A549 (cell line): ENCODE data around the gene BDH1. TPM values are rescaled to one million over a fixed set of nuclear protein-coding genes. Genes with fewer than 3 reads are reported as not detected.

ENCODE experiments used
- ATAC-seq, 2 experiments: fragments of 200-7000 bp in 1 of 2; fragments of >200 bp in 1 of 2; cut with Nextera tagmentation in 1 of 2; cut with Tn5 transposase in 1 of 2; 3 replicates each; pipeline versions ENCODE4 v1.8.0 to v1.9.1; 2018 to 2020; ENCODE audit warnings: mild to moderate bottlenecking in 1 of 2, moderate library complexity in 1 of 2
- CTCF ChIA-PET: fragments of 300-600 bp; sonication (Branson Sonifier 250); formaldehyde crosslinking; extraction: SDS; loops from one replicate; lab custom pipeline; 2021; ENCODE audit warnings: antibody characterized with exemption, inconsistent platforms; lab: Yijun Ruan, JAX
- POLR2A ChIA-PET: fragments of 350-600 bp; formaldehyde crosslinking; extraction: SDS; loops from one replicate; lab custom pipeline; 2021; ENCODE audit warnings: antibody characterized with exemption, inconsistent platforms; lab: Yijun Ruan, JAX
- DNase-seq, 2 experiments: peaks; one replicate each; pipeline versions ENCODE4 v3.0.0 to v3.0.0-alpha.2; 2011 to 2016; ENCODE audit warnings: low read depth in 1 of 2, low spot score in 1 of 2
- FAIRE-seq: peaks from 2 replicates; lab custom pipeline; 2011; peaks lifted over from hg19 to GRCh38; lab: Jason Lieb, UNC
- H3K27ac ChIP-seq, 2 experiments: fragments of >200 bp; sonication (Bioruptor Twin); formaldehyde crosslinking; 3 replicates each; pipeline ENCODE4 v1.5.1; 2016 to 2017
- H3K4me1 ChIP-seq: fragments of >200 bp; sonication (Bioruptor Twin); formaldehyde crosslinking; 3 replicates; pipeline ENCODE4 v1.6.1; 2016
- H3K4me2 ChIP-seq: fragments of >200 bp; sonication (Bioruptor Twin); formaldehyde crosslinking; 3 replicates; pipeline ENCODE4 v1.6.1; 2016
- H3K4me3 ChIP-seq: fragments of >200 bp; sonication (Bioruptor Twin); formaldehyde crosslinking; 3 replicates; pipeline ENCODE4 v1.5.1; 2016
- H3K9me3 ChIP-seq: fragments of >200 bp; sonication (Bioruptor Twin); formaldehyde crosslinking; 3 replicates; pipeline ENCODE4 v1.6.1; 2016
- BHLHE40 ChIP-seq: IDR thresholded peaks from 2 replicates; pipeline ENCODE4 v1.6.1; 2012; ENCODE audit warnings: low read depth, low read length, inconsistent platforms
- EHMT2 ChIP-seq: fragments of 200-600 bp; sonication (generic); IDR thresholded peaks from 2 replicates; pipeline ENCODE4 v1.6.1; 2016; ENCODE audit warnings: antibody characterized with exemption, low read depth, mild to moderate bottlenecking, moderate library complexity
- ESRRA ChIP-seq: fragments of 150-350 bp; IDR thresholded peaks from 2 replicates; pipeline ENCODE4 v1.6.1; 2014; ENCODE audit warnings: mild to moderate bottlenecking, low read length, borderline replicate concordance
- FOSB ChIP-seq: fragments of 250-450 bp; sonication (Bioruptor Pico); IDR thresholded peaks from 2 replicates; pipeline ENCODE4 v1.5.0; 2020; ENCODE audit warnings: mild to moderate bottlenecking, moderate library complexity
- FOSL2 ChIP-seq, 2 experiments: fragments of 450-650 bp in 1 of 2; fragments of >200 bp in 1 of 2; sonication (Bioruptor Twin) in 1 of 2; formaldehyde crosslinking; IDR thresholded peaks; 2 replicates each; pipeline versions ENCODE4 v1.5.0 to v1.6.1; 2016 to 2020; ENCODE audit warnings: mild to moderate bottlenecking in 1 of 2, moderate library complexity in 1 of 2
- FOXS1 ChIP-seq: fragments of 250-450 bp; sonication (Bioruptor Pico); IDR thresholded peaks from 2 replicates; pipeline ENCODE4 v1.5.0; 2020; ENCODE audit warnings: mild to moderate bottlenecking, moderate library complexity
- GATA3 ChIP-seq: IDR thresholded peaks from 2 replicates; pipeline ENCODE4 v1.6.1; 2012; ENCODE audit warnings: borderline replicate concordance
- HDAC2 ChIP-seq: fragments of 200-600 bp; sonication (generic); IDR thresholded peaks from 2 replicates; pipeline ENCODE4 v1.6.1; 2016
- HEYL ChIP-seq: fragments of 250-450 bp; sonication (Bioruptor Pico); IDR thresholded peaks from 2 replicates; pipeline ENCODE4 v1.8.0; 2021; ENCODE audit warnings: mild to moderate bottlenecking, moderate library complexity
- HOXB13 ChIP-seq: fragments of 250-450 bp; sonication (Bioruptor Pico); IDR thresholded peaks from 2 replicates; pipeline ENCODE4 v1.5.0; 2020; ENCODE audit warnings: low read depth, mild to moderate bottlenecking, moderate library complexity
- JUNB ChIP-seq: fragments of >200 bp; sonication (Bioruptor Twin); formaldehyde crosslinking; IDR thresholded peaks from 2 replicates; pipeline ENCODE4 v1.6.1; 2016
- KDM1A ChIP-seq: fragments of 200-600 bp; sonication (generic); IDR thresholded peaks from 2 replicates; pipeline ENCODE4 v1.6.1; 2016; ENCODE audit warnings: low read depth, mild to moderate bottlenecking
- NPAS2 ChIP-seq: fragments of 250-450 bp; sonication (Bioruptor Pico); IDR thresholded peaks from 2 replicates; pipeline ENCODE4 v1.8.0; 2022; ENCODE audit warnings: mild to moderate bottlenecking, moderate library complexity, borderline replicate concordance
- NR3C1 ChIP-seq: fragments of >200 bp; sonication (Bioruptor Twin); formaldehyde crosslinking; IDR thresholded peaks from 3 replicates; pipeline ENCODE4 v1.6.1; 2017
- PHF8 ChIP-seq: fragments of 200-600 bp; sonication (generic); IDR thresholded peaks from 2 replicates; pipeline ENCODE4 v1.6.1; 2016; ENCODE audit warnings: low read depth, mild to moderate bottlenecking, antibody characterized with exemption, moderate library complexity, borderline replicate concordance
- POLR2AphosphoS2 ChIP-seq: conservative IDR thresholded peaks from 2 replicates; pipeline ENCODE4 v1.6.1; 2012; ENCODE audit warnings: low read length, improper control_type of control experiment, inconsistent platforms
- RAD21 ChIP-seq, 2 experiments: fragments of >200 bp in 1 of 2; sonication (Bioruptor Twin) in 1 of 2; formaldehyde crosslinking in 1 of 2; IDR thresholded peaks in 1 of 2; conservative IDR thresholded peaks in 1 of 2; 2 replicates in 1 of 2; 3 replicates in 1 of 2; pipeline ENCODE4 v1.6.1; 2012 to 2018; ENCODE audit warnings: inconsistent platforms in 1 of 2
- RNF2 ChIP-seq: fragments of 200-600 bp; sonication (generic); IDR thresholded peaks from 2 replicates; pipeline ENCODE4 v1.6.1; 2016; ENCODE audit warnings: low read depth, mild to moderate bottlenecking, antibody characterized with exemption, moderate library complexity, borderline replicate concordance
- SMC3 ChIP-seq: fragments of >200 bp; sonication (Bioruptor Twin); formaldehyde crosslinking; IDR thresholded peaks from 3 replicates; pipeline ENCODE4 v1.6.1; 2018; ENCODE audit warnings: inconsistent platforms
- SREBF2 ChIP-seq: fragments of 450-650 bp; IDR thresholded peaks from 2 replicates; pipeline ENCODE4 v1.6.1; 2014; ENCODE audit warnings: mild to moderate bottlenecking, moderate library complexity
- TP53 ChIP-seq: fragments of 250-450 bp; sonication (Bioruptor Pico); IDR thresholded peaks from 2 replicates; pipeline ENCODE4 v1.5.0; 2021; ENCODE audit warnings: mild to moderate bottlenecking, moderate library complexity
- ZC3H11A ChIP-seq: fragments of 450-650 bp; IDR thresholded peaks from 2 replicates; pipeline ENCODE4 v1.6.1; 2014; ENCODE audit warnings: antibody characterized with exemption, mild to moderate bottlenecking
- ZNF302 ChIP-seq: fragments of 250-450 bp; sonication (Bioruptor Pico); IDR thresholded peaks from 2 replicates; pipeline ENCODE4 v1.9.0; 2021; ENCODE audit warnings: inconsistent platforms, mild to moderate bottlenecking, moderate library complexity
- WGBS: methylation state at CpG from one replicate; pipeline ENCODE4 v1.1.6; 2017; ENCODE audit errors: missing lambda C conversion rate; 5-methylcytosine and 5-hydroxymethylcytosine counted together
- polyA plus RNA-seq, 4 experiments: library from polyadenylated mRNA; depleted of rRNA in 3 of 4; stranded (reverse); fragments of >200 nt; fragmentation: RNase III in 1 of 4; extraction: RNeasy Plus Mini Kit Qiagen cat#74134 plus additional on column Dnase treatment in 1 of 4; gene quantifications; 2 replicates in 3 of 4; 3 replicates in 1 of 4; pipeline ENCODE4 v1.2.3, GENCODE V29; 2011 to 2017
- TF ChIP-seq, protein P1 (sequence below): fragments of >200 bp; sonication (Bioruptor Twin); formaldehyde crosslinking; IDR thresholded peaks from 3 replicates; pipeline ENCODE4 v1.6.1; 2016
- TF ChIP-seq, protein P2 (sequence below): IDR thresholded peaks from 2 replicates; pipeline ENCODE4 v1.6.1; 2012
- TF ChIP-seq, protein P3 (sequence below): fragments of 450-650 bp; IDR thresholded peaks from 2 replicates; pipeline ENCODE4 v1.6.1; 2014; ENCODE audit warnings: antibody characterized with exemption
- TF ChIP-seq, protein P4 (sequence below): IDR thresholded peaks from 2 replicates; pipeline ENCODE4 v1.6.1; 2012
- TF ChIP-seq, protein P5 (sequence below): fragments of 200-600 bp; sonication (generic); IDR thresholded peaks from 2 replicates; pipeline ENCODE4 v1.6.1; 2016; ENCODE audit warnings: antibody characterized with exemption, mild to moderate bottlenecking, moderate library complexity

The BDH1 gene
- polyA plus RNA-seq, 2 of the 4 experiments (the other 2 are of a cell fraction) = 3.1 to 4.6 TPM

DNA sequence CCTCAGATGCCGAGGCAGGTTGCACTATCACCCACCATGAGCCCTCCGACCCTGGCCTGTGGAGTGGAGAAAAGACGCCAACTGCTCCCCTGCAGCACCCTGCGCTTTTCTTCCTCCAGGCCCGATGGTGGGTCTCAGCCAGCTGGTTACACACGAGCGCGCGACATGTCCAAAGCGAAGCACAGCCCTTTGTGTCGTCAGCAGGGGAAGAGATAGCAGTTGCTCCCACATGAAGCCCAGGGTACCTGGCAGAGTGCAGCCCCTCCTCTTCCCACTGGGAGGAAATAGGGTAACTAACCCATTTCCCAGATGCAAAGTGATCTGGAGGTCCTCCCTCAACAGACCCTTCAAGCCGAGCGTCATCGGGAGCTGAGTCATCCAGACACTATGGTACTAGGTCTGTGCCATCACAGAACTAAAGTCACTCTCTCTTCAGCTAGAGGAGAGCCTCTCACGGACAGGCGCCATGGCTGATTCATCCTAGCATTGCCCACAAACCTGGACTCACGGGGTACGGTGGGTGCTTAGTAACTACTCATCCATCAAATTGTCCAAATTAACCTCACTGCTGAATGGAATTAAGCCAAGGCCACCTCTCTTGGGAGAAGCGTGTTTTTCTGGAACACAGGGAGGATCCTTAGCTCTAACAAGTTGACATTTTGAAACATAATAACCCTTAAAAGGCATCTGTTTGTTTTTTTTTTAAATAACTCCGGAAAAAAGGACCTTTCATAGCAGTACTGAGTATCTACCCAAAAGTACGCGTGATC, 45.2 kb upstream of the BDH1 start:
- WGBS = 96% methylated on average over 18 of the region's 22 CpGs
- FAIRE-seq (no peak), ATAC-seq (no peak), DNase-seq (no peak)
- H3K4me1 ChIP-seq = no peaks in the 10 kb centered on the region
- ChIA-PET CTCF (no interaction called here), POLR2A (no interaction called here)
- no peak overlapping the region for H3K4me3 ChIP-seq
- no peak overlapping the region for H3K27ac ChIP-seq
- no peak for TF ChIP-seq NPAS2 (CRISPR knock-in tag)
- no peak for TF ChIP-seq EHMT2
- TF ChIP-seq, protein P1, sequence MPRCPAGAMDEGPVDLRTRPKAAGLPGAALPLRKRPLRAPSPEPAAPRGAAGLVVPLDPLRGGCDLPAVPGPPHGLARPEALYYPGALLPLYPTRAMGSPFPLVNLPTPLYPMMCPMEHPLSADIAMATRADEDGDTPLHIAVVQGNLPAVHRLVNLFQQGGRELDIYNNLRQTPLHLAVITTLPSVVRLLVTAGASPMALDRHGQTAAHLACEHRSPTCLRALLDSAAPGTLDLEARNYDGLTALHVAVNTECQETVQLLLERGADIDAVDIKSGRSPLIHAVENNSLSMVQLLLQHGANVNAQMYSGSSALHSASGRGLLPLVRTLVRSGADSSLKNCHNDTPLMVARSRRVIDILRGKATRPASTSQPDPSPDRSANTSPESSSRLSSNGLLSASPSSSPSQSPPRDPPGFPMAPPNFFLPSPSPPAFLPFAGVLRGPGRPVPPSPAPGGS = no peak
- no peak for TF ChIP-seq JUNB
- TF ChIP-seq HOXB13 (CRISPR knock-in tag) = no peak
- no peak for TF ChIP-seq ZNF302 (CRISPR knock-in tag)
- TF ChIP-seq, protein P2, sequence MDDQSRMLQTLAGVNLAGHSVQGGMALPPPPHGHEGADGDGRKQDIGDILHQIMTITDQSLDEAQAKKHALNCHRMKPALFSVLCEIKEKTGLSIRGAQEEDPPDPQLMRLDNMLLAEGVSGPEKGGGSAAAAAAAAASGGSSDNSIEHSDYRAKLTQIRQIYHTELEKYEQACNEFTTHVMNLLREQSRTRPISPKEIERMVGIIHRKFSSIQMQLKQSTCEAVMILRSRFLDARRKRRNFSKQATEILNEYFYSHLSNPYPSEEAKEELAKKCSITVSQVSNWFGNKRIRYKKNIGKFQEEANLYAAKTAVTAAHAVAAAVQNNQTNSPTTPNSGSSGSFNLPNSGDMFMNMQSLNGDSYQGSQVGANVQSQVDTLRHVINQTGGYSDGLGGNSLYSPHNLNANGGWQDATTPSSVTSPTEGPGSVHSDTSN = no peak
- TF ChIP-seq POLR2AphosphoS2 = no peak
- no peak for TF ChIP-seq FOSB
- no peak for TF ChIP-seq SMC3
- no peak for TF ChIP-seq KDM1A
- TF ChIP-seq NR3C1 = no peak
- H3K9me3 ChIP-seq = no peaks in the 10 kb centered on the region
- no peak overlapping the region for H3K4me2 ChIP-seq

DNA sequence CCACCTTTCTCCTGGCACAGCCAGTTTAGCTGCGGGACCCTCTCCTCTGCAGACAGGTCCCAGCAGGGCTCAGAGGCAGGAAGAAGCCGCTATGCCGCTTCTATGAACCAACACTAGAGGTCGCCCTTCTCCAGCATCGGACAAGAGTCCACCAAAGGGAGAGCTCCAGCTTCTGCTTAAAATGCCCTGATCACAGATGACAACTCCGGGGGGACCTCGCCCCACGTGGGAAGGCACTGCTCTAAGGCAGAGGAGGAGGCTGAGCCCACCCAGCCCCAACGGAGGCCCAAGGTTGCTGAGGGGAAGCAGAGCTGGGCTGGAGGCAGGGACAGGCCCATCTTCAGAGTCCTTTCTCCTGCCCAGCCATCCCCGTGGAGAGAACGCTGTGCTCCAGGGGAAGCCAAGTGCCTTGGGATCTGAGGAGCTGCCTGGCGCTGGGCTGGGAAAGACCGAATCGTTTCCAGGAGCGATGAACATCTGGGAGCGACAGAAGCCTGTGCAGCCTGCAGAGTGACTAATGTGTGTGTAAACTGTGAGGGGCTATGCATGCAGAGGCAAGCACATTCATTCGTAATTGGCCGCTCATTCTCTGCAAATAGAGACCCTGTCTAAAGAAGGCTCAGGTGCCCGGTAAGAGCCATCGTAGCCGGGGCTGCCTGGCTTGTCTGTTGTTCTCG, 43.5 kb upstream of the BDH1 start:
- H3K4me3 ChIP-seq = no peak overlapping the region
- H3K4me2 ChIP-seq = peak overlapping the region; percentile 37; the same call in 1 of the 3 replicates
- 59% methylated on average over 13 of the region's 22 CpGs for WGBS
- peak overlapping the region in 1 of 2 experiments; percentile 58; a peak in 1 of 6 replicates for H3K27ac ChIP-seq
- DNase-seq = peak; percentile 66 to 70
- H3K4me1 ChIP-seq = no peaks in the 10 kb centered on the region
- H3K9me3 ChIP-seq = no peaks in the 10 kb centered on the region
- no peak for FAIRE-seq
- ATAC-seq = peak; percentile 97 to 98
- POLR2A ChIA-PET = no interaction called here
- CTCF ChIA-PET = interaction anchor here (0.6 to 2.7 kb wide), 29 partner anchors 8 to 467 kb away, joined by 3 to 22 read pairs (median 4); no protein-coding TSS in a partner anchor
- TF ChIP-seq, protein P3, sequence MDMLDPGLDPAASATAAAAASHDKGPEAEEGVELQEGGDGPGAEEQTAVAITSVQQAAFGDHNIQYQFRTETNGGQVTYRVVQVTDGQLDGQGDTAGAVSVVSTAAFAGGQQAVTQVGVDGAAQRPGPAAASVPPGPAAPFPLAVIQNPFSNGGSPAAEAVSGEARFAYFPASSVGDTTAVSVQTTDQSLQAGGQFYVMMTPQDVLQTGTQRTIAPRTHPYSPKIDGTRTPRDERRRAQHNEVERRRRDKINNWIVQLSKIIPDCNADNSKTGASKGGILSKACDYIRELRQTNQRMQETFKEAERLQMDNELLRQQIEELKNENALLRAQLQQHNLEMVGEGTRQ = no peak
- TF ChIP-seq RAD21 (conservative IDR thresholded peaks at IDR 0.05 in 1 of 2, IDR thresholded peaks at IDR 0.05 in 1 of 2) = peak; percentile 65 to 72
- TF ChIP-seq HEYL (CRISPR knock-in tag) = no peak
- no peak for TF ChIP-seq RNF2
- no peak for TF ChIP-seq GATA3
- TF ChIP-seq JUNB = no peak
- TF ChIP-seq HDAC2 = no peak
- no peak for TF ChIP-seq TP53 (CRISPR knock-in tag)
- TF ChIP-seq, protein P4, sequence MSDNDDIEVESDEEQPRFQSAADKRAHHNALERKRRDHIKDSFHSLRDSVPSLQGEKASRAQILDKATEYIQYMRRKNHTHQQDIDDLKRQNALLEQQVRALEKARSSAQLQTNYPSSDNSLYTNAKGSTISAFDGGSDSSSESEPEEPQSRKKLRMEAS = no peak
- no peak for TF ChIP-seq FOSL2 (IDR thresholded peaks at IDR 0.05)
- TF ChIP-seq FOSL2 (CRISPR knock-in tag; IDR thresholded peaks at IDR 0.05) = no peak
- no peak for TF ChIP-seq FOXS1 (CRISPR knock-in tag)
- no peak for TF ChIP-seq PHF8
- no peak for TF ChIP-seq ESRRA
- TF ChIP-seq, protein P5, sequence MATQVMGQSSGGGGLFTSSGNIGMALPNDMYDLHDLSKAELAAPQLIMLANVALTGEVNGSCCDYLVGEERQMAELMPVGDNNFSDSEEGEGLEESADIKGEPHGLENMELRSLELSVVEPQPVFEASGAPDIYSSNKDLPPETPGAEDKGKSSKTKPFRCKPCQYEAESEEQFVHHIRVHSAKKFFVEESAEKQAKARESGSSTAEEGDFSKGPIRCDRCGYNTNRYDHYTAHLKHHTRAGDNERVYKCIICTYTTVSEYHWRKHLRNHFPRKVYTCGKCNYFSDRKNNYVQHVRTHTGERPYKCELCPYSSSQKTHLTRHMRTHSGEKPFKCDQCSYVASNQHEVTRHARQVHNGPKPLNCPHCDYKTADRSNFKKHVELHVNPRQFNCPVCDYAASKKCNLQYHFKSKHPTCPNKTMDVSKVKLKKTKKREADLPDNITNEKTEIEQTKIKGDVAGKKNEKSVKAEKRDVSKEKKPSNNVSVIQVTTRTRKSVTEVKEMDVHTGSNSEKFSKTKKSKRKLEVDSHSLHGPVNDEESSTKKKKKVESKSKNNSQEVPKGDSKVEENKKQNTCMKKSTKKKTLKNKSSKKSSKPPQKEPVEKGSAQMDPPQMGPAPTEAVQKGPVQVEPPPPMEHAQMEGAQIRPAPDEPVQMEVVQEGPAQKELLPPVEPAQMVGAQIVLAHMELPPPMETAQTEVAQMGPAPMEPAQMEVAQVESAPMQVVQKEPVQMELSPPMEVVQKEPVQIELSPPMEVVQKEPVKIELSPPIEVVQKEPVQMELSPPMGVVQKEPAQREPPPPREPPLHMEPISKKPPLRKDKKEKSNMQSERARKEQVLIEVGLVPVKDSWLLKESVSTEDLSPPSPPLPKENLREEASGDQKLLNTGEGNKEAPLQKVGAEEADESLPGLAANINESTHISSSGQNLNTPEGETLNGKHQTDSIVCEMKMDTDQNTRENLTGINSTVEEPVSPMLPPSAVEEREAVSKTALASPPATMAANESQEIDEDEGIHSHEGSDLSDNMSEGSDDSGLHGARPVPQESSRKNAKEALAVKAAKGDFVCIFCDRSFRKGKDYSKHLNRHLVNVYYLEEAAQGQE = no peak
- TF ChIP-seq HOXB13 (CRISPR knock-in tag) = no peak
- TF ChIP-seq ZC3H11A = no peak
- TF ChIP-seq BHLHE40 = no peak
- no peak for TF ChIP-seq SREBF2
- peak; percentile 53 for TF ChIP-seq SMC3
